H1 (cell line): Measurements from ENCODE around the gene RDH11.

Experiments
- EP300 ChIP-seq, 2 experiments: IDR thresholded peaks; 1 replicate in 1 of 2; 2 replicates in 1 of 2; pipeline ENCODE4 v1.6.1; 2011 to 2012; ENCODE audit warnings: low read depth in 2 of 2, low read length in 2 of 2, mild to moderate bottlenecking in 2 of 2, borderline replicate concordance in 1 of 2, inconsistent platforms in 1 of 2, moderate library complexity in 1 of 2
- EZH2 ChIP-seq: fragments of 200-600 bp; sonication (generic); IDR thresholded peaks from 2 replicates; pipeline ENCODE4 v1.7.1; 2012; ENCODE audit warnings: low read depth, mild to moderate bottlenecking, moderate library complexity, low read length, inconsistent platforms; ENCODE audit not compliant: severe bottlenecking
- GABPA ChIP-seq: IDR thresholded peaks from 2 replicates; pipeline ENCODE4 v1.6.1; 2011; ENCODE audit warnings: mild to moderate bottlenecking, low read length, moderate library complexity, borderline replicate concordance; ENCODE audit not compliant: insufficient read depth
- HDAC2 ChIP-seq, 2 experiments: fragments of 300-600 bp in 1 of 2; sonication (generic) in 1 of 2; IDR thresholded peaks; 2 replicates each; pipeline ENCODE4 v1.6.1; 2011 to 2012; ENCODE audit warnings: low read depth in 2 of 2, low read length in 2 of 2, mild to moderate bottlenecking in 2 of 2, moderate library complexity in 2 of 2, borderline replicate concordance in 1 of 2, inconsistent platforms in 1 of 2
- POLR2A ChIP-seq, 2 experiments: IDR thresholded peaks; 1 replicate in 1 of 2; 2 replicates in 1 of 2; pipeline ENCODE4 v1.6.1; 2011; ENCODE audit warnings: low read depth in 2 of 2, low read length in 2 of 2, mild to moderate bottlenecking in 2 of 2; ENCODE audit errors: control extremely low read depth in 1 of 2
- POLR2AphosphoS5 ChIP-seq: IDR thresholded peaks from 2 replicates; pipeline ENCODE4 v1.6.1; 2011; ENCODE audit warnings: low read depth, low read length
- SIN3A ChIP-seq, 2 experiments: IDR thresholded peaks in 1 of 2; conservative IDR thresholded peaks in 1 of 2; 2 replicates each; pipeline ENCODE4 v1.6.1; 2011 to 2012; ENCODE audit warnings: low read length in 2 of 2, improper control_type of control experiment in 1 of 2, low read depth in 1 of 2, mild to moderate bottlenecking in 1 of 2
- SP1 ChIP-seq: IDR thresholded peaks from 2 replicates; pipeline ENCODE4 v1.6.1; 2011; ENCODE audit warnings: low read depth, low read length
- ZNF274 ChIP-seq: IDR thresholded peaks from 2 replicates; pipeline ENCODE4 v1.7.0; 2012; ENCODE audit warnings: low read length, borderline replicate concordance; ENCODE audit errors: extremely low read depth

DNA sequence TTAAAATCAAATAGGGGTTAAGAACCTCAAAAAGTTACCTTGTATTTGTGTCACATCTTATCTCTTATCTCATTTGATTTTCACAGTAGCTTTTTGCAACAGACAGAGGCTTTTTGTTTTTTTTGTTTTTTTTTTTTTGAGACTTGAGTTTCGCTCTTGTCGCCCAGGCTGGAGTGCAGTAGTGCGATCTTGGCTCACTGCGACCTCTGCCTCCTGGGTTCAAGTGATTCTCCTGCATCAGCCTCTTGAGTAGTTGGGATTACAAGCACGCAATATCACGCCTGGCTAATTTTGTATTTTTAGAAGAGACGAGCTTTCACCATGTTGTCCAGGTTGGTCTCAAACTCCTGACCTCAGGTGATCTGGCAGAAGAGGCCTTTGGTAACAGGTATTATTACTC is 31.8 kb upstream of the RDH11 start:
- no peak for TF ChIP-seq POLR2A (IDR thresholded peaks at IDR 0.05; ENCODE audit: control extremely low read depth in 1 of 2, low read depth in 2 of 2, low read length in 2 of 2)
- no peak for TF ChIP-seq GABPA
- TF ChIP-seq SIN3A (conservative IDR thresholded peaks at IDR 0.05 in 1 of 2, IDR thresholded peaks at IDR 0.05 in 1 of 2; ENCODE audit: low read depth in 1 of 2, low read length in 2 of 2) = no peak
- TF ChIP-seq EP300 (IDR thresholded peaks at IDR 0.05; ENCODE audit: borderline replicate concordance in 1 of 2, low read depth in 2 of 2, low read length in 2 of 2) = no peak
- TF ChIP-seq HDAC2 (IDR thresholded peaks at IDR 0.05; ENCODE audit: borderline replicate concordance in 1 of 2, low read depth in 2 of 2, low read length in 2 of 2) = no peak
- TF ChIP-seq ZNF274 = no peak
- no peak for TF ChIP-seq EZH2
- TF ChIP-seq POLR2AphosphoS5 = no peak
- TF ChIP-seq SP1 = no peak
